HFF-Myc (cell line): ENCODE measurements around the gene FIGNL2.

Experiments used
- DNase-seq: peaks from one replicate; pipeline ENCODE4 v3.0.0-alpha.2; 2011; ENCODE audit warnings: low read depth; ENCODE audit errors: extremely low read depth
- H3K4me3 ChIP-seq: replicated peaks from 2 replicates; pipeline ENCODE4 v1.5.1; 2011; ENCODE audit warnings: low read depth, mild to moderate bottlenecking, control low read depth, low read length
- CTCF ChIP-seq: IDR thresholded peaks from 2 replicates; pipeline ENCODE4 v1.5.1; 2012; ENCODE audit warnings: mild to moderate bottlenecking, low read depth, low read length, control low read depth; ENCODE audit errors: missing control alignments

The FIGNL2 gene

GRCh38 chr12:51860986-51861385, 12.5 kb upstream of the FIGNL2 start:
- no peak for DNase-seq
- no peak overlapping the region for H3K4me3 ChIP-seq
- TF ChIP-seq CTCF: no peak

GRCh38 chr12:51855586-51856428, 7.3 kb upstream of the FIGNL2 start:
- no peak for TF ChIP-seq CTCF
- no peak for DNase-seq
- H3K4me3 ChIP-seq: peak overlapping the region; percentile 5; the same call in 1 of the 2 replicates

- DNase-seq: peak; percentile 42
- TF ChIP-seq CTCF: no peak
- H3K4me3 ChIP-seq: no peak overlapping the region
Measured at GRCh38 chr12:51852404-51853137, 4.1 kb upstream of the FIGNL2 start.

- TF ChIP-seq CTCF: no peak
- no peak for DNase-seq
- H3K4me3 ChIP-seq: no peak overlapping the region
Measured at GRCh38 chr12:51851413-51852124, 3.1 kb upstream of the FIGNL2 start.

- DNase-seq: no peak
- TF ChIP-seq CTCF: no peak
- H3K4me3 ChIP-seq: no peak overlapping the region
Measured at GRCh38 chr12:51850965-51851299, 2.4 kb upstream of the FIGNL2 start.

- no peak for TF ChIP-seq CTCF
- DNase-seq: no peak
- H3K4me3 ChIP-seq: no peak overlapping the region
Measured at GRCh38 chr12:51850081-51850964, 1.8 kb upstream of the FIGNL2 start.
